K562 (cell line): Measurements from ENCODE around the gene GABRD. TPM values are rescaled to one million over a fixed set of nuclear protein-coding genes. Genes with fewer than 3 reads are reported as not detected.

Experiments
- BHLHE40 ChIP-seq: IDR thresholded peaks from 2 replicates; pipeline ENCODE4 v1.6.1; 2011; ENCODE audit warnings: low read length, improper control_type of control experiment
- CTCF ChIP-seq, 3 experiments: IDR thresholded peaks in 2 of 3; conservative IDR thresholded peaks in 1 of 3; 2 replicates each; pipeline ENCODE4 v1.5.1; 2011 to 2012; ENCODE audit warnings: low read length in 3 of 3, mild to moderate bottlenecking in 3 of 3, control low read depth in 2 of 3, improper control_type of control experiment in 1 of 3, inconsistent platforms in 1 of 3, low read depth in 1 of 3, mixed read lengths in 1 of 3, moderate library complexity in 1 of 3; ENCODE audit not compliant: insufficient read depth in 2 of 3
- E2F6 ChIP-seq, 2 experiments: IDR thresholded peaks; 2 replicates each; pipeline ENCODE4 v1.6.1; 2011; ENCODE audit warnings: borderline replicate concordance in 1 of 2, control low read depth in 1 of 2, low read depth in 1 of 2, low read length in 1 of 2, mild to moderate bottlenecking in 1 of 2, mixed read lengths in 1 of 2, moderate library complexity in 1 of 2; ENCODE audit not compliant: insufficient read depth in 1 of 2, insufficient read length in 1 of 2, poor library complexity in 1 of 2, severe bottlenecking in 1 of 2; ENCODE audit errors: extremely low read depth in 1 of 2
- ELF1 ChIP-seq: fragments of 200-800 bp; sonication (Bioruptor generic); IDR thresholded peaks from 2 replicates; pipeline ENCODE4 v1.6.1; 2016; ENCODE audit warnings: missing genetic modification characterization, missing compliant biosample characterization
- ELF2 ChIP-seq: fragments of 250-450 bp; sonication (Bioruptor Pico); IDR thresholded peaks from 2 replicates; pipeline ENCODE4 v1.5.0; 2021; ENCODE audit warnings: mild to moderate bottlenecking
- HES1 ChIP-seq: fragments of 450-650 bp; IDR thresholded peaks from 2 replicates; pipeline ENCODE4 v1.6.1; 2016; ENCODE audit warnings: low read depth, mild to moderate bottlenecking, moderate library complexity
- MAX ChIP-seq: sonication (generic); formaldehyde crosslinking; IDR thresholded peaks from 2 replicates; pipeline ENCODE4 v1.9.0; 2022; ENCODE audit warnings: mild to moderate bottlenecking, missing genetic modification reagents
- MIER1 ChIP-seq: fragments of 450-650 bp; IDR thresholded peaks from 2 replicates; pipeline ENCODE4 v1.6.1; 2016; ENCODE audit warnings: antibody characterized with exemption, mild to moderate bottlenecking, low read depth
- MYC ChIP-seq, 2 experiments: fragments of 250-450 bp in 1 of 2; sonication (Bioruptor Pico) in 1 of 2; IDR thresholded peaks; 2 replicates each; pipeline versions ENCODE4 v1.5.1 to v1.6.1; 2012 to 2021; ENCODE audit warnings: low read depth in 2 of 2, borderline replicate concordance in 1 of 2, improper control_type of control experiment in 1 of 2, low read length in 1 of 2, mild to moderate bottlenecking in 1 of 2, moderate library complexity in 1 of 2
- NBN ChIP-seq: fragments of 450-650 bp; IDR thresholded peaks from 2 replicates; pipeline ENCODE4 v1.6.1; 2016; ENCODE audit warnings: low read depth, mild to moderate bottlenecking
- NR2C2 ChIP-seq, 2 experiments: fragments of 200-800 bp in 1 of 2; sonication (Bioruptor generic) in 1 of 2; sonication (generic) in 1 of 2; formaldehyde crosslinking in 1 of 2; IDR thresholded peaks; 2 replicates each; pipeline versions ENCODE4 v1.6.1 to v1.8.0; 2016 to 2022; ENCODE audit warnings: mild to moderate bottlenecking in 1 of 2, missing compliant biosample characterization in 1 of 2, missing genetic modification characterization in 1 of 2, missing genetic modification reagents in 1 of 2
- POLR3A ChIP-seq: IDR thresholded peaks from 2 replicates; pipeline ENCODE4 v1.6.1; 2011; ENCODE audit warnings: borderline replicate concordance, mild to moderate bottlenecking, moderate library complexity; ENCODE audit not compliant: insufficient read length, insufficient read depth; ENCODE audit errors: extremely low read depth
- TEAD4 ChIP-seq, 2 experiments: sonication (generic) in 1 of 2; formaldehyde crosslinking in 1 of 2; IDR thresholded peaks; 2 replicates each; pipeline versions ENCODE4 v1.6.1 to v1.8.0; 2012 to 2022; ENCODE audit warnings: borderline replicate concordance in 1 of 2, inconsistent platforms in 1 of 2, low read length in 1 of 2, mild to moderate bottlenecking in 1 of 2, missing genetic modification reagents in 1 of 2
- TRIM24 ChIP-seq, 2 experiments: fragments of 450-650 bp; IDR thresholded peaks; 2 replicates each; pipeline ENCODE4 v1.6.1; 2016
- ZNF444 ChIP-seq: fragments of 250-450 bp; sonication (Bioruptor Pico); IDR thresholded peaks from 2 replicates; pipeline ENCODE4 v1.4.0; 2020; ENCODE audit warnings: mild to moderate bottlenecking, moderate library complexity
- ZSCAN32 ChIP-seq: fragments of 450-650 bp; formaldehyde crosslinking; IDR thresholded peaks from 2 replicates; pipeline ENCODE4 v1.4.0; 2020; ENCODE audit warnings: mild to moderate bottlenecking, moderate library complexity
- polyA plus RNA-seq, 8 experiments: library from polyadenylated mRNA; depleted of rRNA in 4 of 8; stranded (reverse) in 5 of 8; unstranded in 3 of 8; fragments of >200 nt; fragmentation: Nextera tagmentation in 2 of 8; fragmentation: Illumina TruSeq in 1 of 8; extraction: Ambion mirVana in 2 of 8; extraction: Trizol in 1 of 8; gene quantifications; 2 replicates each; pipeline versions ENCODE4 v1.2.1 to v1.2.3, GENCODE V29; 2011 to 2014; ENCODE audit warnings: inconsistent platforms in 1 of 8, missing spikeins in 1 of 8
- total RNA-seq, 7 experiments: library from RNA; depleted of rRNA in 6 of 7; stranded (reverse); fragments of >200 nt in 6 of 7; fragmentation: Illumina TruSeq in 2 of 7; extraction: Trizol in 2 of 7; gene quantifications; 2 replicates each; pipeline versions ENCODE4 v1.2.1 to v1.2.3, GENCODE V29; 2011 to 2021; ENCODE audit warnings: low replicate concordance in 1 of 7

Gene GABRD
- total and polyA plus RNA-seq, 9 of the 15 experiments (the other 6 are each of a cell fraction or from before 2014, with no cell fraction given) = 0.07 TPM; not detected in 8

GRCh38 chr1:2059290-2059953, 40.3 kb downstream of the GABRD start (continued):
- TF ChIP-seq E2F6 (IDR thresholded peaks at IDR 0.05; ENCODE audit: borderline replicate concordance in 1 of 2, extremely low read depth in 1 of 2, insufficient read depth in 1 of 2, insufficient read length in 1 of 2, low read depth in 1 of 2, low read length in 1 of 2, poor library complexity in 1 of 2, severe bottlenecking in 1 of 2) (peak; percentile 62 to 84), NR2C2 (CRISPR knock-in tag; IDR thresholded peaks at IDR 0.05) (no peak), NR2C2 (tag; IDR thresholded peaks at IDR 0.05) (no peak), ELF1 (tag) (no peak), MAX (CRISPR knock-in tag) (peak; percentile 57), POLR3A (no peak), ZNF444 (no peak), TEAD4 (IDR thresholded peaks at IDR 0.05; ENCODE audit: low read length) (no peak), TEAD4 (CRISPR knock-in tag; IDR thresholded peaks at IDR 0.05; ENCODE audit: borderline replicate concordance) (0 out of 2 replicates have a peak, but pooled peaks have one; percentile 31), BHLHE40 (peak; percentile 8; the same call in 1 of the 2 replicates), ZSCAN32 (CRISPR knock-in tag) (no peak), ELF2 (no peak), NBN (no peak), MYC (IDR thresholded peaks at IDR 0.05; ENCODE audit: low read depth, low read length) (0 out of 2 replicates have a peak, but pooled peaks have one; percentile 29), MYC (CRISPR knock-in tag; IDR thresholded peaks at IDR 0.05; ENCODE audit: borderline replicate concordance, low read depth) (no peak), CTCF (IDR thresholded peaks at IDR 0.05 in 2 of 3, conservative IDR thresholded peaks at IDR 0.05 in 1 of 3; ENCODE audit: insufficient read depth in 2 of 3, low read depth in 1 of 3, low read length in 3 of 3) (no peak), HES1 (no peak), TRIM24 (IDR thresholded peaks at IDR 0.05) (no peak), MIER1 (no peak)
